Ishikawa (cell line): Measurements from ENCODE around the gene OSBPL9.
A peak's percentile ranks its signal among the peaks of the same experiment; 100 is the strongest.

Experiments used
- CEBPB ChIP-seq: IDR thresholded peaks from 2 replicates; pipeline ENCODE4 v1.6.1; 2012
- CREB1 ChIP-seq: IDR thresholded peaks from 2 replicates; pipeline ENCODE4 v1.6.1; 2012; ENCODE audit warnings: low read depth
- EGR1 ChIP-seq: IDR thresholded peaks from 2 replicates; pipeline ENCODE4 v1.6.1; 2012
- EP300 ChIP-seq: IDR thresholded peaks from 2 replicates; pipeline ENCODE4 v1.6.1; 2012; ENCODE audit warnings: borderline replicate concordance
- FOXM1 ChIP-seq: IDR thresholded peaks from 2 replicates; pipeline ENCODE4 v1.6.1; 2012; ENCODE audit warnings: low read depth, borderline replicate concordance
- MAX ChIP-seq: IDR thresholded peaks from 2 replicates; pipeline ENCODE4 v1.6.1; 2012
- NFIC ChIP-seq: IDR thresholded peaks from 2 replicates; pipeline ENCODE4 v1.6.1; 2012
- RAD21 ChIP-seq: IDR thresholded peaks from 2 replicates; pipeline ENCODE4 v1.6.1; 2012; ENCODE audit warnings: low read depth
- REST ChIP-seq: IDR thresholded peaks from 2 replicates; pipeline ENCODE4 v1.6.1; 2012; ENCODE audit warnings: low read depth, mild to moderate bottlenecking
- TAF1 ChIP-seq: IDR thresholded peaks from 2 replicates; pipeline ENCODE4 v1.6.1; 2012; ENCODE audit warnings: low read depth, mild to moderate bottlenecking
- TCF12 ChIP-seq: IDR thresholded peaks from 2 replicates; pipeline ENCODE4 v1.6.1; 2012; ENCODE audit warnings: low read depth
- TEAD4 ChIP-seq: IDR thresholded peaks from 2 replicates; pipeline ENCODE4 v1.6.1; 2012
- USF1 ChIP-seq: IDR thresholded peaks from 2 replicates; pipeline ENCODE4 v1.6.1; 2012
- YY1 ChIP-seq: IDR thresholded peaks from 2 replicates; pipeline ENCODE4 v1.6.1; 2012; ENCODE audit warnings: low read depth
- ZBTB7A ChIP-seq: IDR thresholded peaks from 2 replicates; pipeline ENCODE4 v1.6.1; 2012; ENCODE audit warnings: low read depth

OSBPL9 gene

GRCh38 chr1:51616490-51616889, 402 bp upstream of the OSBPL9 start:
- TF ChIP-seq REST (no peak), NFIC (no peak), RAD21 (no peak), YY1 (no peak), TAF1 (no peak), EP300 (no peak), EGR1 (no peak), TEAD4 (no peak), USF1 (no peak), MAX (no peak), CREB1 (no peak), CEBPB (no peak)

GRCh38 chr1:51618715-51619114, 1.8 kb downstream of the OSBPL9 start:
- TF ChIP-seq TAF1 = no peak

- TF ChIP-seq CEBPB (no peak), MAX (no peak), NFIC (no peak), EP300 (no peak), TCF12 (no peak), CREB1 (no peak), ZBTB7A (no peak), FOXM1 (no peak), TAF1 (no peak), TEAD4 (no peak)
Measured at GRCh38 chr1:51620470-51620869, 3.6 kb downstream of the OSBPL9 start.

- no peak for TF ChIP-seq MAX
- no peak for TF ChIP-seq USF1
- no peak for TF ChIP-seq TEAD4
- no peak for TF ChIP-seq TAF1
- TF ChIP-seq FOXM1 = no peak
- TF ChIP-seq CREB1 = no peak
- no peak for TF ChIP-seq EGR1
- TF ChIP-seq YY1 = no peak
Measured at GRCh38 chr1:51621161-51621560, 4.3 kb downstream of the OSBPL9 start.

- TF ChIP-seq NFIC (no peak), ZBTB7A (no peak), USF1 (no peak), REST (no peak), TCF12 (no peak), FOXM1 (no peak), RAD21 (no peak), EGR1 (no peak), EP300 (no peak)
Measured at GRCh38 chr1:51621841-51622454, 5.1 kb downstream of the OSBPL9 start.

GRCh38 chr1:51622455-51622913, 5.6 kb downstream of the OSBPL9 start:
- TF ChIP-seq NFIC (peak; percentile 57), CREB1 (no peak)

- TF ChIP-seq MAX (no peak), CEBPB (no peak), RAD21 (no peak), ZBTB7A (no peak)
Measured at GRCh38 chr1:51623025-51623424, 6.1 kb downstream of the OSBPL9 start.
